LHCN-M2 (cell line): ENCODE data around the gene TMEM266. TPM values are rescaled to one million over a fixed set of nuclear protein-coding genes. Genes with fewer than 3 reads are reported as not detected.

Experiments used
- DNase-seq: peaks from one replicate; pipeline ENCODE4 v3.0.0-alpha.2; 2012; ENCODE audit warnings: low read depth
- total RNA-seq: library from RNA; depleted of rRNA; stranded (reverse); fragments of >200 nt; gene quantifications from 2 replicates; pipeline ENCODE4 v1.2.3, GENCODE V29; 2014

The TMEM266 gene
- total RNA-seq, 1 experiment from 2014 or later, result not detected

DNA sequence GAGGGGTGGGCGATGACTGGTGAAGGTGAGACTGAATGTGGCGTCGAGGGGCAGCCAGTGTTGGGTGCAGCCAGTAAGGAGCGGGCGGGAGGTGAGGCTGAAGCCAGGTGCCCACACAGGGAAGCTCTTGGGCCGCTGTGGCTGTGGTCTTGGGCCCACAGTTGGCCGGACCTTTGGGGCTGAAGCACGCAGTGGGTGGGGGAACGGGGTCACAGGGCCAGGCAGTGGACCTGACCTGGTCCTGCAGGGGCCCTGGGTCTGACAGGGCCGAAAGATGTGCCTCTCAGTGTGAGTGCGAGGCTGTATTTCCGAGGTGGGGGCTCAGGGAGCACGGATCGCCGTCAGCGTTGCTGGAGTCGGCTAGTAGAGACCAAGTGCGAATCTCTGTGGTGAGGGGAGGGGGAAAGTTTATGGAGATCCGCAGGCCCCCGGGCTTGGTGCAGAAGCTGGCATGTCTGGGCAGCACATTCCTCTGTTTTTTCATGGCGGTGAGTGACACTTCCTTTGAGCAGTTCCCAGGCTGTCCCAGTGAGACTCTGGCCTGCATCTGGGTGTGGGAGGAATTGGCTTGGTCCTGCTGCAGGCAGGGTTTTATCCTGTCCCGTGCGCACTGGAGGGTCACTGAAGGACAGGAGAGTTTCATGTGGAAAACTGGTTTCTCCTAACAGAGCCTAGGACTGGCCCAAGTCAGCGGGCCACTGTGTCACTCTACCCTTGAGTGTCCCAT lies 100.8 kb downstream of the TMEM266 start:
- DNase-seq, result no peak

GRCh38 chr15:76161153-76162035 lies 101.6 kb downstream of the TMEM266 start:
- DNase-seq, result peak; percentile 57

DNA sequence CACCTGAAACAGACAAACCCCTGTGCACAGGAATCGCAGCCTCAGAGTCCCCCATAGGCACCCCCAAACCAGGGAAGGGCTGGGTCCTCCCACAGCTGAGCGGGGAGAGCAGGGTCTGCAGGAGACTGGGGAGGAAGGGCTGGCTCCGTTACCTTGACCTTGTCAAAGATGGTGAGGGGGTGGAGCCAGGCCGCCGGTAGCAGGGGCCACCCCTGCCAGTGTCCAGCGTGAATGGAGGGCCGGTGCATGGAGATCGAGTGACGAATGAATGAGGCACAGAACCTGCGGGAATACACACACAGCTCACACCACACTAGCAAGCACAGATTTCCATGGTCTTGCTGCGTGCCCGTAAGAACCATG lies 102.2 kb downstream of the TMEM266 start:
- no peak for DNase-seq

DNA sequence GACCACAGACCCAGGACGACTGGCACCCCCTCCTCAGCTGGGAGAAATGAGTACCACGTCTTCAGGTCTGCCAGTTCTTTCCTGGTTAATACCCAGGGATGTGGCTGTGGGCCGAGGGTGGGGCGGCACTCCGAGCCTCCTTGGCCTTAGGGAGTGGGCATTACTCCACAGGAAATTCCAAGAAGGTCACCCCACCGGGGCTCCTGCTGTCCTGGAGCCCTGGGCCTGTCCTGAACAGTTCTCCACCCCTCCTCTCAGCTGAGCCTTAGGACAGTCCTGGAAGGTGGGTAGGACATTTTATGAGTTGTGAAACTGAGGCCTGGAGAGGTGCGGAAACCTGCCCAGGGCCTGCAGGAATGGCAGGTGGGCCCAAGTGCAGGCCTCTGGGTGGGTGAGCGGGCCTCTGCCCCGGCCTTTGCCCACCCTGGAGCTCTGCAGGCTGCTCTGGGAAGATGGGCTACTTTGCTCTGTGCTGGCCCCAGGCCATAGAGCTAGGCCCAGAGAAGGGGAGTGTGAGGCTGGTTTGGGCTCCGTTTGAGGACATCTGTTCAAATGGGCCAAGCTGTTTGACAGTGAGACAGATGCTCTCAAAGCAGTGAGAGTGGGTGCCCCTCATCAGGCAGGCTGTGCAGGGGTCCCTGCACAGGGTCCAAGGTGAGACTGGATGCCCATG lies 103.1 kb downstream of the TMEM266 start:
- DNase-seq, result no peak

- peak; percentile 23 for DNase-seq
Observed at GRCh38 chr15:76163457-76164295, 103.9 kb downstream of the TMEM266 start.

GRCh38 chr15:76164602-76165001 lies 104.8 kb downstream of the TMEM266 start:
- DNase-seq, result no peak

- no peak for DNase-seq
Observed at GRCh38 chr15:76165951-76166350, 106.2 kb downstream of the TMEM266 start.

DNA sequence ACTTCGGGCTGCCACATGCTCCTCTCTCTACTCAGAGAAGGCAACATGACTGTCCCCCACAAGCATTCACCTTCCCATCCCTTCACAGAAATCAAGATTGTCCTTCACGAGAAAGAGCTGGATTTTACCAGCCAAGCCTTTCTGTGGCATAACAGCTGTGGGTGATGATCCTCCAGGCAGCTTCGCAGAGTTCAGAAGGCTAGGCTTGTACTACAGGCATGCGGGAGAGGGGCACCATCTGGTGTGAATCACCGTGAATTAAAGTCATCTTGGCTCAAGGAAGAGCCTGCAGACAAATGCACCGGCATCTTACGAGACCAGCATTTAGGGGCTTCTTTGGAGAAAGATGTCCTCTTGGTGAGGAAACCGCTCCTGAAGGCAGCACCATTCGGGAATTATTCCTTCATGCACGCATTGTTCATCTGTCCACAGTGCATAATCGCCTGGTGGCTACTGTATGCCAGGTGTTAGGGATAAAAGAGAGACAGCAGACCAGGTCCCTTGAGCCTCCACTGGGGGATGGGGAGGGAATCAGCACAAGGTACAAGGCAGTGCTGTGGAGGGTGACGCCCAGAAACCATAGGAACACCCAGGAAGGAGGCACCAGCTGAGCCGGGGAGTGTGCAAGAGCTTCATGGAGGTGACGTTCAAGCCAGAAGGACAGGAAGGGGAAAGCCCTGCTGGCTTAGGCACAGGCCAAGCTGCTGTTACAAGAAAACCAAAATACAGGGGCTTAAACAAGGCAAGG lies 108.6 kb downstream of the TMEM266 start:
- DNase-seq, result peak; percentile 47

DNA sequence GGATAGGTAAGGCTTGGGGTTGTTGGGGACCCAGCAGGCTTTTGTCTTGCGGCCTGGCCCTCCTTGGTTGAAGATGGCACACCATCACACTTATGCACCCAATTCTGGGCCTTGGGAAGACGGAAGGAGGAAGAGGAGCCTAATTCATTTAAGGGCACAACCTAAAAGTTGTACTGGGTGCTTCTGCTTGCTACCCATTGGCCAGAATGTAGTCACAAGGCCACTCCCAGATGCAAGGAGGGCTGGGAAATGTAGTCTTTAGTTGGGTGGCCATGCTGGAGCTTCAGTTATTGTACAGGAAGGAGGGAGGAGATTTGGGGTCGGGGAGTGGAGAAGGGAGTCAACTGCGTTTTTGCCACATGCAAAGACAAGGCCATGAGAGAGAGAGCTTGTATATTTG lies 109.2 kb downstream of the TMEM266 start:
- no peak for DNase-seq

DNA sequence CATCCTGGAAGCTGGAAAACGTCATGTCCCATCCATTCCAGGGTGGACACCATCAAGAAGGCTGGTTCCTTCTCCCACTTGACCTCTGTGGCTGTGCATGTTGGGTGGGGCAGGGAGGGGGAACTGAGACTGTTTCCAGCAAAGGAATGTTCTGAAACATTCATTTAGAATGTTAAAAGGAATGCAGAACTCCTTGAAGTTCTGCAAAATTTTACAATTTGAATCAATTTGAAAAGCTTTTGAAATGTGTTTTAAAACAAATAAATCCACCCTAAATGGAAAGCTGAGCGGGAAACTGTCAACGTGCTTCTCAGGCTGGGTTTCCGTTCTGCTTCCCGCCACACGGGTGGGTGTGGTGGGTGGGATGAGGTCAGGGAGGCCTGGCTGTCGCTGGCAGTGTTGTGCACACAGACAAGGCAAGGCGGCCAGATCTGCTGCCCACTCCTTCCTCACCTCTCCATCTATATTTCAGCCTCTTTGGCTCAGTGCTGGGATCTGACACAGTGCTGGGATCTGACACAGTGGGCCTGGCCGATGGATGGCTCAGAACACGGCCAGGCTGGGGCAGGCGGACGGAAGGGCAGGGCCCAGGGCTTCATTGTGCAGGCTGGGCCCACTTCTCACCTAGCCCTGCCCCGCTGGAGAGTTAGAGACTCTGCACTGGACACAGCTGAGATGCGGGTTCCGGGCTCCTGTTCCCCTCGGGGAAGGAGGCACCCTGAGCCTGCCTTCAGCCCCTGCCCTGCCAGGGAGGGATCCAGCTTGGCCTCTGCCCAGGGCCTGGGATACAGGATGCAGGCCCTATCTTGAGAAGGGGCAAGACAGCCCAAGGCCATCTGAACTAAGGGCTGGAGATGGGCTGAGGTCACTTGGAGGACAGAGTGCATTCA lies 110.4 kb downstream of the TMEM266 start:
- no peak for DNase-seq

DNA sequence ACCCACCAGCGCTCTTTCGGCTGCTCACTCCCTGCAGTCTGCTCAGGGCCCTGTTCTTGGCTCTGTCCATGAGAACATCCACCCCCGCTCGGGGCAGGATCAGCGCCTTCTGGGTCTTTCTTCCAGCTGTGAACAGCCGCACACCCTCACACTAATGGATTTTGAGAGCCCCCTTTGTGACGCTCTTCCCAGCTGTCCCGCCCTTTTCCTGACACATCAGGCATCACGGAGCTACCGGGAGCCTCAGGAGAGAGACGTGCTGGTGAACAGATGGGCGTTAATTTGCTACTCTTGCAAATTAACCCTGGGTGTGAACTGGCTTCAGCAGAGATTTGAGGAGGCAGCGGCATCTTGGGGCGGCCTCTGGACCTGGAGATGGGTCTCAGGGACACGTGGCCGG lies 113.0 kb downstream of the TMEM266 start:
- no peak for DNase-seq

DNA sequence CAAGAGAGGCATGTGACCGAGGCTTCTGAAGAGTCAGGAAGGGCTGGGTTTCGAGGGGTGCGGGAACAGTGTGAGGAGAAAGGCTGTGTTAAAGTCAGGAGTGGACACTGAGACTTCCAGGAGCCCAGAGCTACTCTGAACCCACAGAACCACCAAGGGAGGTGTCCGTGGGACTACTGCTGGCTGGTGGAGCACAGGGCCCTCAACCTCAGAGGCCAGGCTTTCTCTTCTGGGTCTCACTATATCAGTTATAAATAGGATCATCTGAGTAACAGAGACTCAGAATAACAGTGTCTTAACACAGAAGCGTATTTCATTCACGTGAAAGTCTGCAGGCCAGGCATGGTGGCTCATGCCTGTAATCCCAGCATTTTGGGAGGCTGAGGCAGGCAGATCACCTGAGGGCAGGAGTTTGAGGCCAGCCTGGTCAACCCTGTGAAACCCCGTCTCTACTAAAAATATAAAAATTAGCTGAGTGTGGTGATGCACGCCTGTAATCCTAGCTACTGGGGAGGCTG lies 113.6 kb downstream of the TMEM266 start:
- no peak for DNase-seq

DNA sequence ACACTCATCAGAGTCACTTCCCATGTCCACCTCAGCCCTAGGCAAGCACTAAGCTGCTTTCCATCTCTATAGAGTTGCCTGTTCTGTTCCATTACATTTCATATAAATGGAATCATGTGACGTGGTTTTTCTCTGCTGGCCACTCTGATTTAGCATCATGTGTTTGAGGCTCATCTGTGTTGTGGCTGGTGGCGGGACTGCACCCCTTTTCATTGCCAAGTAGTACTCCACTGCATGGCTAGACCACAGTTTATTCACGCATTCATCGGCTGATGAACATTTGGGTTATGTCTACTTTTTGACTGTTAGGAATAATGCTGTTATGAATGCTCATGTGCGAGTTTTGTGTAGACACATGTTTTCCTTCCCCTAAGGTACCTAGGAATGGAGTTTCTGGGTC lies 114.9 kb downstream of the TMEM266 start:
- no peak for DNase-seq

- DNase-seq, result no peak
Observed at GRCh38 chr15:76175442-76175841, 115.7 kb downstream of the TMEM266 start.

GRCh38 chr15:76176059-76176458 lies 116.3 kb downstream of the TMEM266 start:
- no peak for DNase-seq

DNA sequence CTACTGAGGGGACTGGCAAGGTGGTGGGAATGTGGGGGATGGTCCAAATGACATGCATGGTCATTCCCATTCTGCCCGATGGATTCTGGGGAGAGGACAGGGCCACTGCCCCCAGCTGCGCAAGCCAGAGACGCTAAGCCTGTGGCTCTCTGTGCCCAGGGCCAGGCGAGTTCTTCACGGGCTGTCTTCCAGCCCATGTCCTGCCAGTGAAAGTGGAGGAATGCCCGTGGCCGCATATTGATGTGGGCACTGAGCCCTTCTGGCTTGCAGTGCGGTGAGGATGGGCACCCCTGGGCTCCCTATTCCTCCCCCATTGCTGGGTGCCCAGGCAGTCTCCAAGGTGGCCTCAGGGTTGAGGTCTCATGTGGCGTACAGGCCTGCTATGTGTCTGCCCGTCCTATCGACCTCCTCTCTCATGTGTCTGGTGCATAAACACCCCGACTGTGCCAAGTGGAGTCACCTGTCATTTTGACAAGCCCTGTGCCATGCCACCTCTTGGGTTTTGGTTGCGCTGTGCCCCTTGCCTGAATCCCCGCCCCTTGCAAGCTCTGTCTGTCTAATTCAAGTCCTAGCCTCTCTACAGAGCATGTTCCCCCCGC lies 116.8 kb downstream of the TMEM266 start:
- no peak for DNase-seq

GRCh38 chr15:76177491-76178040 lies 117.8 kb downstream of the TMEM266 start:
- DNase-seq, result peak; percentile 87

- DNase-seq, result no peak
Observed at GRCh38 chr15:76178296-76179000, 118.7 kb downstream of the TMEM266 start.
